Endothelial cell of umbilical vein (primary cell): ENCODE measurements around the gene HDAC4.

Experiments used
- CTCF ChIP-seq, 2 donors: IDR thresholded peaks; 1 replicate in 1 of 2; 2 replicates in 1 of 2; pipeline ENCODE4 v1.5.1; 2011; ENCODE audit warnings: low read length in 2 of 2, mild to moderate bottlenecking in 2 of 2, moderate library complexity in 2 of 2, control low read depth in 1 of 2, inconsistent platforms in 1 of 2, low read depth in 1 of 2; ENCODE audit not compliant: insufficient read depth in 1 of 2; ENCODE audit errors: extremely low read depth in 1 of 2
- EZH2 ChIP-seq: IDR thresholded peaks from 2 replicates; pipeline ENCODE4 v1.6.1; 2012; ENCODE audit warnings: borderline replicate concordance, low read depth, mild to moderate bottlenecking, moderate library complexity, low read length, inconsistent platforms; ENCODE audit not compliant: severe bottlenecking
- GATA2 ChIP-seq: IDR thresholded peaks from 2 replicates; pipeline ENCODE4 v1.7.0; 2011; ENCODE audit warnings: low read depth, mild to moderate bottlenecking, moderate library complexity, mixed read lengths, low read length; ENCODE audit not compliant: insufficient read length, insufficient read depth
- JUN ChIP-seq: IDR thresholded peaks from 2 replicates; pipeline ENCODE4 v1.6.1; 2011; ENCODE audit warnings: borderline replicate concordance, low read depth; ENCODE audit not compliant: insufficient read length, insufficient read depth
- MYC ChIP-seq: IDR thresholded peaks from one replicate; pipeline ENCODE4 v1.6.1; 2011; ENCODE audit warnings: mild to moderate bottlenecking, low read depth, low read length
- POLR2A ChIP-seq: IDR thresholded peaks from 2 replicates; pipeline ENCODE4 v1.6.1; 2012; ENCODE audit warnings: low read depth, mild to moderate bottlenecking, control low read depth, low read length
- POLR2AphosphoS5 ChIP-seq: IDR thresholded peaks from 2 replicates; pipeline ENCODE4 v1.6.1; 2012; ENCODE audit warnings: low read depth, mild to moderate bottlenecking, control low read depth, low read length, moderate library complexity; ENCODE audit not compliant: insufficient read depth

- TF ChIP-seq CTCF (IDR thresholded peaks at IDR 0.05; ENCODE audit: extremely low read depth in 1 of 2, insufficient read depth in 1 of 2, low read depth in 1 of 2, low read length in 2 of 2) (no peak), POLR2AphosphoS5 (no peak), POLR2A (no peak), EZH2 (no peak), MYC (no peak), JUN (no peak), GATA2 (no peak)
Measured at GRCh38 chr2:239399921-239400595, 762 bp downstream of the HDAC4 start.
